Heart left ventricle (tissue), 13 donors: ENCODE data around the gene ITGB3.
A peak's percentile ranks its signal among the peaks of the same experiment; 100 is the strongest.

Experiments
- POLR2A ChIP-seq, 2 donors: fragments of 450-650 bp; IDR thresholded peaks; one replicate each; pipeline ENCODE4 v1.6.1; 2017; ENCODE audit warnings: antibody characterized with exemption in 2 of 2, mild to moderate bottlenecking in 2 of 2, moderate library complexity in 2 of 2
- TF ChIP-seq, protein P1 (sequence below), 12 donors: fragments of 200-600 bp; sonication (generic) in 4 of 12; IDR thresholded peaks; one replicate each; pipeline versions ENCODE4 v1.5.0 to v1.8.0; 2018 to 2022; ENCODE audit warnings: antibody characterized with exemption in 12 of 12, mild to moderate bottlenecking in 5 of 12
- donor health status: ischemic (EF 13 %, LVEDD 7.1; RV severe dilation, severe dysfunction).
- donor health status: DM: no; HTN: yes; CAD: no.
- donor health status: DM: no; HTN: no; CAD: no.
- donor health status: ischemic (EF 25% LVEDD 6.9; RV normal size, moderate dysfunction).
- donor health status: ischemic (EF 25% LVEDD 5.7; RV mildly dilated, moderate dysfunction).
- donor health status: ischemic (EF 35%, LVEDD 5.7; RV mildly dilated, moderate dysfunction).
- donor health status: nonischemic (EF 11% LVEDD 7.7; RV severe dilation, severe dysfunction).
- donor health status: DM: yes; HTN: yes; CAD: no.
- donor health status: PGD.
- donor health status: ischemic (EF 29% LVEDD 5.4; RV normal size, mild dysfunction).
- donor health status: nonischemic (EF 23%, LVEDD 6.1; RV moderate dilation, normal function).

DNA sequence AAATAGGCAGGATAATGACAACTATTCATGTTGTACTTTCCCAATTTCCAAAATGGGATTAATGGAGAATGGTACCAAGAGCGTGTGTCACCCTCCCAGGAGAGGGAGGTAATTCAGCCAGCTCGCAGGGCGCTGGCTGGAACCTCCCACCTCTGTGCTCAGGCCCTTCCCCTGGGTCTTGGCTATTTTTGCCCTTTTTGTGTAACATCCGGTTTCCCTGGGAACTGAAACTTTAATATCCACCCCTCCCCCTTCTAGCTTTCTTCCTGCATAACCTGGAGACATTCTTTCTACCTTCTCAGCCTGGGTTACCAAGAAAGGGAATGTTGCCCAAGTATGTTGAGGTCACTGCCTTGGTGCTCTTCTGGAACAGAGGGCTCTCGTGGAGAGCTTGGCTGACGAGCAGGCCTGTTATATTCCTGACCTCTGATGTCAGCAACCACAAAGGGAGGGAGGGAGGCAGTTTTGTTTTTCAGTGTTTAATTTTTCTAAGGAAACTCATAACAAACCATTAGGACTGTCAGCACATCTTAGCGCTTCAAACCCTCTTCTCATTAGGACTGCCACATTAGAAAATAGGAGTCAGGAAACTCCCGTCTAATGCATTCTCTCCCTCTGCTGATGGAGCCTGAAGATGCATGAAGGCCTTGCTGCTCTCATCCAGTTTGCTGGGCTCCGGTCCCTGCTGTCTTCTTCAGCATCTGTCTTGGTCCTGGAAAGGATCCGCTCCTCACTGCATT lies 25.6 kb downstream of the ITGB3 start:
- TF ChIP-seq, protein P1, sequence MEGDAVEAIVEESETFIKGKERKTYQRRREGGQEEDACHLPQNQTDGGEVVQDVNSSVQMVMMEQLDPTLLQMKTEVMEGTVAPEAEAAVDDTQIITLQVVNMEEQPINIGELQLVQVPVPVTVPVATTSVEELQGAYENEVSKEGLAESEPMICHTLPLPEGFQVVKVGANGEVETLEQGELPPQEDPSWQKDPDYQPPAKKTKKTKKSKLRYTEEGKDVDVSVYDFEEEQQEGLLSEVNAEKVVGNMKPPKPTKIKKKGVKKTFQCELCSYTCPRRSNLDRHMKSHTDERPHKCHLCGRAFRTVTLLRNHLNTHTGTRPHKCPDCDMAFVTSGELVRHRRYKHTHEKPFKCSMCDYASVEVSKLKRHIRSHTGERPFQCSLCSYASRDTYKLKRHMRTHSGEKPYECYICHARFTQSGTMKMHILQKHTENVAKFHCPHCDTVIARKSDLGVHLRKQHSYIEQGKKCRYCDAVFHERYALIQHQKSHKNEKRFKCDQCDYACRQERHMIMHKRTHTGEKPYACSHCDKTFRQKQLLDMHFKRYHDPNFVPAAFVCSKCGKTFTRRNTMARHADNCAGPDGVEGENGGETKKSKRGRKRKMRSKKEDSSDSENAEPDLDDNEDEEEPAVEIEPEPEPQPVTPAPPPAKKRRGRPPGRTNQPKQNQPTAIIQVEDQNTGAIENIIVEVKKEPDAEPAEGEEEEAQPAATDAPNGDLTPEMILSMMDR (IDR thresholded peaks at IDR 0.05): peak in 2 of 12 donors; percentile 23 to 27
- TF ChIP-seq POLR2A (IDR thresholded peaks at IDR 0.05): peak in 1 of 2 donors; percentile 11
